ENCODE measurements around the gene CIITA.

CIITA gene

DNA sequence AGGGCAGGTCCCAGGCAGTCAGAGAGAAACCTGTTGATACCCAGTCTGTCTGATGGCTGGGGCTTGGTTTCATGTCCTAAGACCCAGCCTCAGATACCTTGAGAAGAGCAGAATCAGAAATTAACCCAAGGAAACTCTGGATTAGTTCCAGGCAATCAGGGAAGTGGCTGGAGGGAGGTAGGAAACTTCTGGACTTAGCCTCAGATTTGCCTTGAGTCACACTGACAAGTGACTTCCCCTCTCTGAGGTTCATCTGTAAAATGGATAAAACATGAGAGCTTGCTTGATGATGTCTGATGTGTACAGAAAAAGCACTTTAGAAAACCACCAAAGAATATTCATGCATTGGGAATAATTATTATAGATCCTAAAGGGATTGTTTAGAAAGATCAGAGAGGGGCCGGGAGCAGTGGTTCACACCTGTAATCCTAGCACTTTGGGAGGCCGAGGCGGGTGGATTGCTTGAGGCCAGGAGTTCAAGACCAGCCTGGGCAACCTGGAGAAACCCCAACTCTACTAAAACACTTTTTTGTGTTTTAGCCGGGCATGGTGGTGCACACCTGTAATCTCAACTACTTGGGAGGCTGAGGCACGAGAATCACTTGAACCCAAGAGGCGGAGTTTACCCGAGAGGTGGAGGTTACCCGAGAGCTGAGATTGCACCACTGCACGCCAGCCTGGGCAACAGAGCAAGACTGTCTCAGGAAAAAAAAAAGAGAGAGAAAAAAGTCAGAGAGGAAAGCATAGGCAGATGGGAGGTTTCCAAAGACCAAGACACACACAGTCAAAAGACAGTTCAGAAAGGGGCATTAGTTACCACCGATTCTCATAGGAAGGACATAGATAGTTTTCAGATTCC is 3.8 kb downstream of the CIITA start:
- DNase-seq (ENCODE audit: low read depth in 2 of 2) = no peak
- TF ChIP-seq, protein P1, sequence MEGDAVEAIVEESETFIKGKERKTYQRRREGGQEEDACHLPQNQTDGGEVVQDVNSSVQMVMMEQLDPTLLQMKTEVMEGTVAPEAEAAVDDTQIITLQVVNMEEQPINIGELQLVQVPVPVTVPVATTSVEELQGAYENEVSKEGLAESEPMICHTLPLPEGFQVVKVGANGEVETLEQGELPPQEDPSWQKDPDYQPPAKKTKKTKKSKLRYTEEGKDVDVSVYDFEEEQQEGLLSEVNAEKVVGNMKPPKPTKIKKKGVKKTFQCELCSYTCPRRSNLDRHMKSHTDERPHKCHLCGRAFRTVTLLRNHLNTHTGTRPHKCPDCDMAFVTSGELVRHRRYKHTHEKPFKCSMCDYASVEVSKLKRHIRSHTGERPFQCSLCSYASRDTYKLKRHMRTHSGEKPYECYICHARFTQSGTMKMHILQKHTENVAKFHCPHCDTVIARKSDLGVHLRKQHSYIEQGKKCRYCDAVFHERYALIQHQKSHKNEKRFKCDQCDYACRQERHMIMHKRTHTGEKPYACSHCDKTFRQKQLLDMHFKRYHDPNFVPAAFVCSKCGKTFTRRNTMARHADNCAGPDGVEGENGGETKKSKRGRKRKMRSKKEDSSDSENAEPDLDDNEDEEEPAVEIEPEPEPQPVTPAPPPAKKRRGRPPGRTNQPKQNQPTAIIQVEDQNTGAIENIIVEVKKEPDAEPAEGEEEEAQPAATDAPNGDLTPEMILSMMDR (IDR thresholded peaks at IDR 0.05; ENCODE audit: low read depth, low read length) = no peak
- no peak overlapping the region for H3K4me3 ChIP-seq (replicated peaks in 1 of 2; ENCODE audit: low read depth in 2 of 2, low read length in 2 of 2)

DNA sequence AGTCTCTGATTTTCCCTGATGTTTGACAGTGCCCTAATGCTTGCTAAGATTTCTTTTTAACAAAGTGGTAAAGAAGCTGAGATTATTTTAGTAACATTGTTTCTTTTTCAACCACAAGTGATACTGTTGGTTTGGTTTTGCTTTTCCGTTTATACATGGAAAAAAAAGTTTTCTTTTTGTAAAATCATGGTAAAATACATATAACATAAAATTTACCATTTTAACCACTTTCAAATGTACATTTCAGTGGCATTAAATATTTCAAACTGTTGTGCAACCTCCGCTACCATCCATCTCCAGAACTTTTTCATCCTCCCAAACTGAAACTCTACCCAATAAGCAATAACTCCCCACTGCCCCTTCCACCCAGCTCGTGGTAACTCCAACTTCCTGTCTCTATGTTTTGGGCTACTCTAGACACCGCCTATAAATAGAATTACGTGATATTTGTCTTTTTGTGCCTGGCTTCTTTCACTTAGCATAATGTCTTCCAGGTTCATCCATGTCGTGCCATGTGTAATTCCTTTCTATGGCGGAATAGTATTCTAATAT is 4.6 kb downstream of the CIITA start:
- H3K4me3 ChIP-seq (replicated peaks in 1 of 2; ENCODE audit: low read depth in 2 of 2, low read length in 2 of 2) = no peak overlapping the region
- no peak for DNase-seq (ENCODE audit: low read depth in 2 of 2)
- TF ChIP-seq, protein P1 (IDR thresholded peaks at IDR 0.05; ENCODE audit: low read depth, low read length) = no peak

DNA sequence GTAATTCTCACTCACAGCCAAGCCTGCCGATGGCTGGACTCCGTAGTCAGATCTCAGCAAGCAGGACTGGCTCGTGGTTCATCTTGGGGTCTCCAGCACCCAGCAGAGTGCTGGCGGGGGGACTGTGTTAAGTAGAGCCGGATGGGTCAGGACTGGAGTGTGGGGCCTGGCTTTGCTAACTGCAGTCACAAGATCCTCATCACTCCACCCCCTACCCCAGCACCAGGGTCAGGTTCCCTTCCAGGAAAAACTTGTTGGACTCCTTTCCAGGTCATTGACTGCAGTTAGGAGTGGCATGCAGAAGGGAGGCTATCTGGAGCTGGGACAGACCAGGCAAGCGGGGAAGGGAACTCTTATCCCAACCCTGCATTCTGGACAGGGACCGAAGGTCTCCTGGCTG is 6.0 kb downstream of the CIITA start:
- no peak for DNase-seq (ENCODE audit: low read depth in 2 of 2)
- H3K4me3 ChIP-seq (replicated peaks in 1 of 2; ENCODE audit: low read depth in 2 of 2, low read length in 2 of 2) = no peak overlapping the region
- TF ChIP-seq, protein P1 (IDR thresholded peaks at IDR 0.05; ENCODE audit: low read depth, low read length) = no peak

DNA sequence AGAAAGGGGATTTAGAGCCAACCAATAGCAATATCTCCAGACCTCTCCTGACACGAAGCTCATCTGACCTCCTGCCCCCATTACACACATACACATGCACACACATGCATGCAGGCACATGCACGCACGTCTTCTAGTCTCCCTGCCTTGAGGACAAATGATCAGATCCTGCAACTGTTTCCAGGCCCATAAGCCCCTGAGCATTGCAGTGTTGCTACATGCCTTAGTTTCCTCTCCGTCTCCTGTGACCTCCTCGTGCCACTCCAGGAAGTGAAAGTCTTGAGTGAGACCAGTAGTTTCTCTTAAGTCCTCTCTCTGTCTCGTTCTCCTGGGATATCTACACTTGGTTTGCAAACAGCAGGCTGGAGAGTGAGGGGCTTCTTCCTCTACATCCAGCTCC is 8.2 kb downstream of the CIITA start:
- no peak for DNase-seq (ENCODE audit: low read depth in 2 of 2)
- TF ChIP-seq, protein P1 (IDR thresholded peaks at IDR 0.05; ENCODE audit: low read depth, low read length) = no peak
- H3K4me3 ChIP-seq (replicated peaks in 1 of 2; ENCODE audit: low read depth in 2 of 2, low read length in 2 of 2) = no peak overlapping the region

DNA sequence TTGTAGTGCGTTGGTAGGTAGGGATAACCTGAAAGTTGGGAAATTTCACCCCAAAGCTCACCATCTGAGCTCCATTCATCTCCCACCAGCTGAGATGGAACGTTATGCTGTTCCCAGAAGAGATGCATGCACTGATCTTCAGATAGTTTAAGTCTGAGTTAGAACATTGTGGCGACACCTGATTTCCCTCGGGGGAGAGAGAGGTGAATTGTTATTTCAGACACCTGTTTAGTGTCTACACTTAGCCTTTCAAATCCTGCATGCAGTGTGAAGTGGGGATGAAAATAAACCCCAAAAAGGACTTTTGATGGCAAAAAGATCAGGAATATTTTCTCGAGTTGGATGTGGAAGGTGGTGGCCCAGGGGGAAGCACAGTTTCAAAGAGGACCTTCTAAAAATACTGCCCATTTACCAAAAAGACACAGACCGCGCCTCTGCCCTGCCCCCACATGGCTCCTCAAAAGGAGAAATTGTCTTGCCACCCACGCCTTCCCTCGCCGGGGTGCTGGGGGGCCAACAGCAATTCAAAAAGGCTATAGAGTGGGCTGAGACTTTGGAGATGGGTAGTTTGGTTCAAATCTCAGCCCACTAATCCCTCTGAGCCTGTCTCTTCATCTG is 11.4 kb downstream of the CIITA start:
- no peak for DNase-seq (ENCODE audit: low read depth in 2 of 2)
- H3K4me3 ChIP-seq (replicated peaks in 1 of 2; ENCODE audit: low read depth in 2 of 2, low read length in 2 of 2) = no peak overlapping the region
- TF ChIP-seq, protein P1 (IDR thresholded peaks at IDR 0.05; ENCODE audit: low read depth, low read length) = no peak

DNA sequence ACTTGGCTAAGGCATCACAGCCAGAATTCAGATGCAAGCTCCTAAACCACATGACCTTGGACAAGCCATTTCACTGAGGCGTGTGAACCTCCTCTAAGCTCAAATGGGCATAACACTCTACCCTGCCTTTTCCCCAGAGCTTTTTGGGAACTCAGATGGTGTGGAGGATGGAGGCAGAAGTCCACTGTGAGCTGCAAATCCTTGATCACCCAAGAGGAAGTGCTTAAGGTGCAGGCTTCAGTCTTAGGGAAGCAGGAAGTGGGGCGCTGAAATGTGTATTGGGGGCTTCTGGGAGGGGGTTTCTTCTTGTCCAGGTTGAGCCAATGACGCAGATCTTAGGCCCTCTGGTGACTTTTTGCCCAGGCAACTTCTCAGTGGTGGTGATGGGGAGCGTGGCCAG is 12.9 kb downstream of the CIITA start:
- no peak for DNase-seq (ENCODE audit: low read depth in 2 of 2)
- no peak overlapping the region for H3K4me3 ChIP-seq (replicated peaks in 1 of 2; ENCODE audit: low read depth in 2 of 2, low read length in 2 of 2)
- TF ChIP-seq, protein P1 (IDR thresholded peaks at IDR 0.05; ENCODE audit: low read depth, low read length) = no peak

Measured in cardiac fibroblast (primary cell).